Fibroblast of lung (primary cell): ENCODE measurements around the gene PLAC1.

Source experiments
- EZH2 ChIP-seq: IDR thresholded peaks from 2 replicates; pipeline ENCODE4 v1.5.1; 2012; ENCODE audit warnings: low read length, control low read depth, mild to moderate bottlenecking; ENCODE audit errors: missing control alignments
- TF ChIP-seq, protein P1 (sequence below), 2 donors: IDR thresholded peaks in 1 of 2; conservative IDR thresholded peaks in 1 of 2; 1 replicate in 1 of 2; 2 replicates in 1 of 2; pipeline ENCODE4 v1.5.1; 2011 to 2012; ENCODE audit warnings: low read length in 2 of 2, control low read depth in 1 of 2, inconsistent platforms in 1 of 2, low read depth in 1 of 2, mild to moderate bottlenecking in 1 of 2

DNA sequence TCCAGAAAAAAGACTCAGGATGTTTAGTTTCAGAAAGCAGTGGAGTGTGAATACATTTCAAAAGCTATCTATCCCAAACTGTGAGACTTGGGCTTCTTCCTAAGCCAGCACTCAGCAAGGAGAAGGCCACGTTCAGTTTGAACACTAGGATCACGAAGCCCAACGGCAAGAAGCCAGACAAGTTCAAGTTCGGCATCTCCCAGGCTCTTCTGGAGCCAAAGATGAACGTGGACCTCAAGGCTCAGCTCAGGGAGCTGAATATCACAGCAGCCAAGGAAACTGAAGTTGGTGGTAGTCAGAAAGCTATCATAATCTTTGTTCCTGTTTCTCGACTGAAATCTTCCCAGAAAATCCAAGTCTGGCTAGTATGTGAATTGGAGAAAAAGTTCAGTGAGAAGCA, 7.6 kb downstream of the PLAC1 start:
- TF ChIP-seq, protein P1, sequence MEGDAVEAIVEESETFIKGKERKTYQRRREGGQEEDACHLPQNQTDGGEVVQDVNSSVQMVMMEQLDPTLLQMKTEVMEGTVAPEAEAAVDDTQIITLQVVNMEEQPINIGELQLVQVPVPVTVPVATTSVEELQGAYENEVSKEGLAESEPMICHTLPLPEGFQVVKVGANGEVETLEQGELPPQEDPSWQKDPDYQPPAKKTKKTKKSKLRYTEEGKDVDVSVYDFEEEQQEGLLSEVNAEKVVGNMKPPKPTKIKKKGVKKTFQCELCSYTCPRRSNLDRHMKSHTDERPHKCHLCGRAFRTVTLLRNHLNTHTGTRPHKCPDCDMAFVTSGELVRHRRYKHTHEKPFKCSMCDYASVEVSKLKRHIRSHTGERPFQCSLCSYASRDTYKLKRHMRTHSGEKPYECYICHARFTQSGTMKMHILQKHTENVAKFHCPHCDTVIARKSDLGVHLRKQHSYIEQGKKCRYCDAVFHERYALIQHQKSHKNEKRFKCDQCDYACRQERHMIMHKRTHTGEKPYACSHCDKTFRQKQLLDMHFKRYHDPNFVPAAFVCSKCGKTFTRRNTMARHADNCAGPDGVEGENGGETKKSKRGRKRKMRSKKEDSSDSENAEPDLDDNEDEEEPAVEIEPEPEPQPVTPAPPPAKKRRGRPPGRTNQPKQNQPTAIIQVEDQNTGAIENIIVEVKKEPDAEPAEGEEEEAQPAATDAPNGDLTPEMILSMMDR (conservative IDR thresholded peaks at IDR 0.05 in 1 of 2, IDR thresholded peaks at IDR 0.05 in 1 of 2; ENCODE audit: low read depth in 1 of 2, low read length in 2 of 2) = no peak
- TF ChIP-seq EZH2 = no peak
